ENCODE data around the gene PHETA1. TPM values are rescaled to one million over a fixed set of nuclear protein-coding genes. Genes with fewer than 3 reads are reported as not detected.

PHETA1 gene
- polyA plus RNA-seq, 2 of the 4 experiments (the other 2 are of a cell fraction): 2.9 to 7.1 TPM

DNA sequence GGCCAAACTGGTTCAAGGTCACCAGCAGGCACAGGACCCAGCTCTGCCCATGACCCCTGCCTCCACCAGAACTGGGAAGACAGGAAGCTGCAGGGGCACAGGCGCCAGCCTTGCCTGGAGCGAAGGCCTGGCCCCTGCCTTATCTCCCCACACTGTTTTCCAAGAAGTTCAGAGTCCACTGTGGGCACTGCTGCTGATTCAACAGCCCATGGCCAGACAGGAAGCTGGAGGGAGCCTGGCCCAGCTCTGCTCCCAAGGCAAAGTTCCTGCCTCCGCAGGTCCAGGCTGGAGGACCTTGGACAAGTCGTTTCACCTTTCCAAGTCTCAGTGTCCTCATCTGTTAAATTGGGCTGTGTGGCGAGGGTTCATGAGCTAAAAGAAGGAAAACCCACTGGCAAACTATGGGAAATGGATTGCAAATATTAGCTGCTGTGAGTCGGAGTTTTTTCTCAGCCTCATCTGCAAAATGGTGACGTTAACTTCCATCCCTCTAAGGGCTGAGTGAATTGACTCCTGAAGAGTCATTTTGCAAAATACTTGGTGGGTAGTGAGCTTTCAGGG is 1.2 kb downstream of the PHETA1 start:
- no peak for FAIRE-seq

DNA sequence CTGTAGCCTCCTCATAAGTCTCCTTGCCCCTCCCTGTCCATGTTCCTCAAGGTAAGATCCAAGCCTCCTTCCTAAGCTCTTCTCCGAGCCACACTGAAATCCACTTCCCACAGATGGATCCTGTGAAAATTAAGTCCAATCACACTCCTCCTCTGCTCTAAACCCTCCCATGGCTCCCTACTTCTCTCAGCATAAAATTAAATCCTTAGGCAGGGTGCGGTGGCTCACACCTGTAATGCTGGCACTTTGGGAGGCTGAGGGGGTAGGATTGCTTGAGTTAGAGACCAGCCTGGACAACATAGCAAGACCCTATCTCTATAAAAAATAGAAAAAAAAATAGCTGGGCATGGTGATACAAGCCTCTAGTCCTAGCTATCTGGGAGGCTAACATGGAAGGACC is 2.3 kb downstream of the PHETA1 start:
- peaks cover 24% of the 10 kb centered on the region for H3K4me1 ChIP-seq
- no peak overlapping the region for H3K27ac ChIP-seq
- no peak overlapping the region for H3K4me2 ChIP-seq
- peak; percentile 57; the same call in 1 of the 2 replicates for TF ChIP-seq KDM1A (IDR thresholded peaks at IDR 0.05; ENCODE audit: low read depth)
- no peak for TF ChIP-seq FOSL2 (IDR thresholded peaks at IDR 0.05)
- no peak for TF ChIP-seq FOSL2 (CRISPR knock-in tag; IDR thresholded peaks at IDR 0.05)
- no peak for TF ChIP-seq ZC3H11A (IDR thresholded peaks at IDR 0.05)
- TF ChIP-seq HDAC2 (IDR thresholded peaks at IDR 0.05): no peak
- TF ChIP-seq, protein P1, sequence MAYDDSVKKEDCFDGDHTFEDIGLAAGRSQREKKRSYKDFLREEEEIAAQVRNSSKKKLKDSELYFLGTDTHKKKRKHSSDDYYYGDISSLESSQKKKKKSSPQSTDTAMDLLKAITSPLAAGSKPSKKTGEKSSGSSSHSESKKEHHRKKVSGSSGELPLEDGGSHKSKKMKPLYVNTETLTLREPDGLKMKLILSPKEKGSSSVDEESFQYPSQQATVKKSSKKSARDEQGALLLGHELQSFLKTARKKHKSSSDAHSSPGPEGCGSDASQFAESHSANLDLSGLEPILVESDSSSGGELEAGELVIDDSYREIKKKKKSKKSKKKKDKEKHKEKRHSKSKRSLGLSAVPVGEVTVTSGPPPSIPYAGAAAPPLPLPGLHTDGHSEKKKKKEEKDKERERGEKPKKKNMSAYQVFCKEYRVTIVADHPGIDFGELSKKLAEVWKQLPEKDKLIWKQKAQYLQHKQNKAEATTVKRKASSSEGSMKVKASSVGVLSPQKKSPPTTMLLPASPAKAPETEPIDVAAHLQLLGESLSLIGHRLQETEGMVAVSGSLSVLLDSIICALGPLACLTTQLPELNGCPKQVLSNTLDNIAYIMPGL (CRISPR knock-in tag; IDR thresholded peaks at IDR 0.05; ENCODE audit: borderline replicate concordance): no peak
- TF ChIP-seq ZFP36 (IDR thresholded peaks at IDR 0.05; ENCODE audit: borderline replicate concordance, partially characterized antibody): peak; percentile 61
- TF ChIP-seq, protein P2, sequence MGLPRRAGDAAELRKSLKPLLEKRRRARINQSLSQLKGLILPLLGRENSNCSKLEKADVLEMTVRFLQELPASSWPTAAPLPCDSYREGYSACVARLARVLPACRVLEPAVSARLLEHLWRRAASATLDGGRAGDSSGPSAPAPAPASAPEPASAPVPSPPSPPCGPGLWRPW (IDR thresholded peaks at IDR 0.05): no peak
- TF ChIP-seq MYC (IDR thresholded peaks at IDR 0.05; ENCODE audit: borderline replicate concordance, low read length): no peak
- WGBS (ENCODE audit: missing lambda C conversion rate): 92% methylated on average over 2 of the region's 2 CpGs
- no peaks in the 10 kb centered on the region for H3K9me3 ChIP-seq
- no peak overlapping the region for H3K4me3 ChIP-seq
- ChIA-PET CTCF (interaction anchor here (0.7 to 5.5 kb wide), 4 partner anchors 9 to 35 kb away, joined by 3 to 36 read pairs (median 12); no protein-coding TSS in a partner anchor), POLR2A (no interaction called here)
- no peak for FAIRE-seq
- DNase-seq (ENCODE audit: low read depth in 1 of 2, low spot score in 1 of 2): no peak
- ATAC-seq: no peak

More for the DNA sequence above, 1.2 kb downstream of the PHETA1 start:
- Histone ChIP-seq H3K9me3 (no peaks in the 10 kb centered on the region), H3K4me1 (peaks cover 24% of the 10 kb centered on the region), H3K27ac (peak overlapping the region; percentile 76 to 91; a peak in 4 of 6 replicates), H3K4me2 (peak overlapping the region; percentile 97), H3K4me3 (peak overlapping the region; percentile 91)
- ATAC-seq (peak; percentile 13 to 47; a peak in 3 of 6 replicates), DNase-seq (ENCODE audit: low read depth in 1 of 2, low spot score in 1 of 2) (peak in 1 of 2 experiments; percentile 36)
- WGBS (ENCODE audit: missing lambda C conversion rate): 54% methylated on average over 7 of the region's 7 CpGs
- ChIA-PET POLR2A (no interaction called here), CTCF (interaction anchor here (0.6 to 5.5 kb wide), 6 partner anchors 11 to 273 kb away, joined by 3 to 36 read pairs (median 7); no protein-coding TSS in a partner anchor)
- no peak for TF ChIP-seq FOSB (CRISPR knock-in tag; IDR thresholded peaks at IDR 0.05)
- TF ChIP-seq, protein P3, sequence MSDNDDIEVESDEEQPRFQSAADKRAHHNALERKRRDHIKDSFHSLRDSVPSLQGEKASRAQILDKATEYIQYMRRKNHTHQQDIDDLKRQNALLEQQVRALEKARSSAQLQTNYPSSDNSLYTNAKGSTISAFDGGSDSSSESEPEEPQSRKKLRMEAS (IDR thresholded peaks at IDR 0.05): no peak
- TF ChIP-seq, protein P4, sequence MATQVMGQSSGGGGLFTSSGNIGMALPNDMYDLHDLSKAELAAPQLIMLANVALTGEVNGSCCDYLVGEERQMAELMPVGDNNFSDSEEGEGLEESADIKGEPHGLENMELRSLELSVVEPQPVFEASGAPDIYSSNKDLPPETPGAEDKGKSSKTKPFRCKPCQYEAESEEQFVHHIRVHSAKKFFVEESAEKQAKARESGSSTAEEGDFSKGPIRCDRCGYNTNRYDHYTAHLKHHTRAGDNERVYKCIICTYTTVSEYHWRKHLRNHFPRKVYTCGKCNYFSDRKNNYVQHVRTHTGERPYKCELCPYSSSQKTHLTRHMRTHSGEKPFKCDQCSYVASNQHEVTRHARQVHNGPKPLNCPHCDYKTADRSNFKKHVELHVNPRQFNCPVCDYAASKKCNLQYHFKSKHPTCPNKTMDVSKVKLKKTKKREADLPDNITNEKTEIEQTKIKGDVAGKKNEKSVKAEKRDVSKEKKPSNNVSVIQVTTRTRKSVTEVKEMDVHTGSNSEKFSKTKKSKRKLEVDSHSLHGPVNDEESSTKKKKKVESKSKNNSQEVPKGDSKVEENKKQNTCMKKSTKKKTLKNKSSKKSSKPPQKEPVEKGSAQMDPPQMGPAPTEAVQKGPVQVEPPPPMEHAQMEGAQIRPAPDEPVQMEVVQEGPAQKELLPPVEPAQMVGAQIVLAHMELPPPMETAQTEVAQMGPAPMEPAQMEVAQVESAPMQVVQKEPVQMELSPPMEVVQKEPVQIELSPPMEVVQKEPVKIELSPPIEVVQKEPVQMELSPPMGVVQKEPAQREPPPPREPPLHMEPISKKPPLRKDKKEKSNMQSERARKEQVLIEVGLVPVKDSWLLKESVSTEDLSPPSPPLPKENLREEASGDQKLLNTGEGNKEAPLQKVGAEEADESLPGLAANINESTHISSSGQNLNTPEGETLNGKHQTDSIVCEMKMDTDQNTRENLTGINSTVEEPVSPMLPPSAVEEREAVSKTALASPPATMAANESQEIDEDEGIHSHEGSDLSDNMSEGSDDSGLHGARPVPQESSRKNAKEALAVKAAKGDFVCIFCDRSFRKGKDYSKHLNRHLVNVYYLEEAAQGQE (IDR thresholded peaks at IDR 0.05): peak; percentile 31; the same call in 1 of the 2 replicates

DNA sequence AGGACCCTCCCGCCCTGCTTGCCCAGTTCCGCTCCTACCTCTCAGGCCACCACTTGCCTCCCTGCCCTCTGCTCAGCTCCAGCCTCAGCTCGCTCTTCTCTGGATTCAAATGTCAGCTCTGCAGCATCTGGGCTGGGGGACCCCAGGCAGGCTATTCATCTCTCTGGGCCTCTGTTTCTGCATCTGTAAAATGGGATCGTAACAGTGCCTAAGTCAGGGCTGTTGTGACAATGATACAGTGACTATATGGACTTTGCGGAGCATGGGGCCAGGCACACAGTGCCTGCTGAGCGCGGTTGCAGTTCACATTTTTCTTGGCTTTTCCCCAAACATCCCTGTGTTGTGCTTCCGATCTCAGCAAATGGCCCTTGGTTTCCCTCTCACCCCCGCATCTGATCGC is 2.8 kb downstream of the PHETA1 start:
- no peak for ATAC-seq
- Histone ChIP-seq H3K27ac (no peak overlapping the region), H3K4me1 (peaks cover 24% of the 10 kb centered on the region), H3K4me2 (no peak overlapping the region), H3K9me3 (no peaks in the 10 kb centered on the region), H3K4me3 (no peak overlapping the region)
- FAIRE-seq: no peak
- 99% methylated on average over 10 of the region's 10 CpGs for WGBS (ENCODE audit: missing lambda C conversion rate)
- POLR2A ChIA-PET: no interaction called here
- CTCF ChIA-PET: interaction anchor here (0.6 to 5.5 kb wide), 3 partner anchors 7 to 34 kb away, joined by 3 to 36 read pairs (median 19); no protein-coding TSS in a partner anchor
- no peak for DNase-seq (ENCODE audit: low read depth in 1 of 2, low spot score in 1 of 2)
- TF ChIP-seq ZC3H11A (IDR thresholded peaks at IDR 0.05) (no peak), RCOR1 (IDR thresholded peaks at IDR 0.05; ENCODE audit: low read depth, low read length) (no peak), FOXS1 (CRISPR knock-in tag; IDR thresholded peaks at IDR 0.05) (no peak), TFCP2L1 (CRISPR knock-in tag; IDR thresholded peaks at IDR 0.05) (no peak), MAZ (IDR thresholded peaks at IDR 0.05; ENCODE audit: borderline replicate concordance, low read depth, low read length) (no peak), EHF (CRISPR knock-in tag; IDR thresholded peaks at IDR 0.05) (no peak), KDM5A (IDR thresholded peaks at IDR 0.05) (no peak), HOXB13 (CRISPR knock-in tag; IDR thresholded peaks at IDR 0.05; ENCODE audit: low read depth) (no peak), GATA3 (IDR thresholded peaks at IDR 0.05; ENCODE audit: borderline replicate concordance) (no peak)
- TF ChIP-seq, protein P5, sequence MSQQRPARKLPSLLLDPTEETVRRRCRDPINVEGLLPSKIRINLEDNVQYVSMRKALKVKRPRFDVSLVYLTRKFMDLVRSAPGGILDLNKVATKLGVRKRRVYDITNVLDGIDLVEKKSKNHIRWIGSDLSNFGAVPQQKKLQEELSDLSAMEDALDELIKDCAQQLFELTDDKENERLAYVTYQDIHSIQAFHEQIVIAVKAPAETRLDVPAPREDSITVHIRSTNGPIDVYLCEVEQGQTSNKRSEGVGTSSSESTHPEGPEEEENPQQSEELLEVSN (IDR thresholded peaks at IDR 0.05; ENCODE audit: borderline replicate concordance, low read depth): no peak
- TF ChIP-seq, protein P6, sequence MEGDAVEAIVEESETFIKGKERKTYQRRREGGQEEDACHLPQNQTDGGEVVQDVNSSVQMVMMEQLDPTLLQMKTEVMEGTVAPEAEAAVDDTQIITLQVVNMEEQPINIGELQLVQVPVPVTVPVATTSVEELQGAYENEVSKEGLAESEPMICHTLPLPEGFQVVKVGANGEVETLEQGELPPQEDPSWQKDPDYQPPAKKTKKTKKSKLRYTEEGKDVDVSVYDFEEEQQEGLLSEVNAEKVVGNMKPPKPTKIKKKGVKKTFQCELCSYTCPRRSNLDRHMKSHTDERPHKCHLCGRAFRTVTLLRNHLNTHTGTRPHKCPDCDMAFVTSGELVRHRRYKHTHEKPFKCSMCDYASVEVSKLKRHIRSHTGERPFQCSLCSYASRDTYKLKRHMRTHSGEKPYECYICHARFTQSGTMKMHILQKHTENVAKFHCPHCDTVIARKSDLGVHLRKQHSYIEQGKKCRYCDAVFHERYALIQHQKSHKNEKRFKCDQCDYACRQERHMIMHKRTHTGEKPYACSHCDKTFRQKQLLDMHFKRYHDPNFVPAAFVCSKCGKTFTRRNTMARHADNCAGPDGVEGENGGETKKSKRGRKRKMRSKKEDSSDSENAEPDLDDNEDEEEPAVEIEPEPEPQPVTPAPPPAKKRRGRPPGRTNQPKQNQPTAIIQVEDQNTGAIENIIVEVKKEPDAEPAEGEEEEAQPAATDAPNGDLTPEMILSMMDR (IDR thresholded peaks at IDR 0.05): no peak

Measured in A549 (cell line).